Epidermal melanocyte (primary cell): ENCODE measurements around the gene SYT11.
"Not testable (repeated sequence)": the region's sequence is repeated elsewhere in the genome, so short reads cannot be mapped to it uniquely, and the experiment has no call there.

Experiments
- DNase-seq: peaks from one replicate; pipeline ENCODE4 v3.0.0; 2011; ENCODE audit warnings: low spot score; ENCODE audit not compliant: insufficient read length

Gene SYT11

GRCh38 chr1:155859234-155859829 lies at the start of gene SYT11:
SYT11 (plus strand) TSS chr1:155859567; CDS start chr1:155859762, 195 bp downstream.
- peak; percentile 82 for DNase-seq

- DNase-seq, result no peak
These were observed 46.5 kb upstream of the SYT11 start for GRCh38 chr1:155812878-155813277.

GRCh38 chr1:155813672-155814071 lies 45.7 kb upstream of the SYT11 start:
- no peak for DNase-seq

- no peak for DNase-seq
These were observed 43.0 kb upstream of the SYT11 start for GRCh38 chr1:155816351-155816750.

GRCh38 chr1:155827450-155827849 lies 31.9 kb upstream of the SYT11 start:
- no peak for DNase-seq

- DNase-seq, result no peak
These were observed 27.9 kb upstream of the SYT11 start for GRCh38 chr1:155831279-155831976.

- no peak for DNase-seq
These were observed 25.6 kb upstream of the SYT11 start for GRCh38 chr1:155833665-155834295.

GRCh38 chr1:155834296-155834926 lies 25.0 kb upstream of the SYT11 start:
- no peak for DNase-seq

GRCh38 chr1:155834927-155835399 lies 24.4 kb upstream of the SYT11 start:
- not testable (repeated sequence) for DNase-seq

- DNase-seq, result no peak
These were observed 23.8 kb upstream of the SYT11 start for GRCh38 chr1:155835548-155835947.

- no peak for DNase-seq
These were observed 19.0 kb upstream of the SYT11 start for GRCh38 chr1:155840386-155840785.

- DNase-seq, result no peak
These were observed 14.4 kb upstream of the SYT11 start for GRCh38 chr1:155844860-155845421.

- DNase-seq, result no peak
These were observed 11.4 kb upstream of the SYT11 start for GRCh38 chr1:155847823-155848529.

GRCh38 chr1:155850345-155850744 lies 9.0 kb upstream of the SYT11 start:
- DNase-seq, result no peak

- DNase-seq, result no peak
These were observed 3.0 kb upstream of the SYT11 start for GRCh38 chr1:155856257-155856974.

- peak; percentile 88 for DNase-seq
These were observed 2.1 kb upstream of the SYT11 start, which contains the start of gene GON4L for GRCh38 chr1:155856975-155857930. GON4L (minus strand) TSS chr1:155857214; CDS start chr1:155853780, 3,434 bp downstream.

- no peak for DNase-seq
These were observed 550 bp upstream of the SYT11 start for GRCh38 chr1:155858800-155859233.

GRCh38 chr1:155859881-155860871 lies 809 bp downstream of the SYT11 start:
- peak; percentile 44 for DNase-seq
